SU-DHL-6 (cell line): ENCODE results near the gene FCHSD2.

Experiments used
- H2AFZ ChIP-seq: fragments of 200-600 bp; sonication (generic); 2 replicates; pipeline ENCODE4 v1.6.1; 2014; ENCODE audit warnings: low read depth, mild to moderate bottlenecking, moderate library complexity, mixed read lengths, antibody characterized with exemption, low read length; ENCODE audit not compliant: severe bottlenecking
- H3F3A ChIP-seq: fragments of 200-600 bp; shearing (Covaris generic); 2 replicates; pipeline ENCODE4 v1.6.0; 2016; ENCODE audit warnings: antibody characterized with exemption, mild to moderate bottlenecking; ENCODE audit not compliant: insufficient read depth
- H3K27ac ChIP-seq: fragments of 200-600 bp; sonication (generic); 2 replicates; pipeline ENCODE4 v1.5.1; 2016; ENCODE audit warnings: low read depth, mild to moderate bottlenecking, low read length, moderate library complexity, mixed read lengths
- H3K27me3 ChIP-seq: fragments of 200-600 bp; sonication (generic), shearing (Covaris generic); 2 replicates; pipeline ENCODE4 v1.6.0; 2014; ENCODE audit warnings: mild to moderate bottlenecking, low read length
- H3K36me3 ChIP-seq: fragments of 200-600 bp; sonication (generic); 2 replicates; pipeline ENCODE4 v1.6.1; 2014; ENCODE audit warnings: mild to moderate bottlenecking, low read length, mixed read lengths
- H3K4me2 ChIP-seq: fragments of 300-600, 200-600 bp; shearing (Covaris generic), sonication (generic); 2 replicates; pipeline ENCODE4 v1.6.0; 2014; ENCODE audit warnings: low read length, low read depth, mild to moderate bottlenecking; ENCODE audit not compliant: poor library complexity, severe bottlenecking
- H3K4me3 ChIP-seq: fragments of 200-600 bp; sonication (generic); 2 replicates; pipeline ENCODE4 v1.5.1; 2014; ENCODE audit warnings: antibody characterized with exemption, low read length, mild to moderate bottlenecking, mixed read lengths; ENCODE audit not compliant: insufficient read depth, poor library complexity, severe bottlenecking
- H3K79me2 ChIP-seq: fragments of 200-600 bp; sonication (generic); 2 replicates; pipeline ENCODE4 v1.6.1; 2014; ENCODE audit warnings: mild to moderate bottlenecking, low read length, moderate library complexity; ENCODE audit not compliant: insufficient read depth
- H3K9ac ChIP-seq: fragments of 200-600 bp; sonication (generic); 2 replicates; pipeline ENCODE4 v1.7.0; 2014; ENCODE audit warnings: mild to moderate bottlenecking, low read length
- H3K9me2 ChIP-seq: fragments of 200-600 bp; sonication (generic); replicated peaks from 2 replicates; pipeline ENCODE4 v1.6.1; 2014; ENCODE audit warnings: low read length; ENCODE audit not compliant: insufficient read depth
- H3K9me3 ChIP-seq: fragments of 200-600 bp; sonication (generic); 2 replicates; pipeline ENCODE4 v1.6.1; 2014; ENCODE audit warnings: low read length, mixed read lengths; ENCODE audit not compliant: insufficient read depth
- H4K20me1 ChIP-seq: fragments of 200-600 bp; sonication (generic); 2 replicates; pipeline ENCODE4 v1.6.1; 2014; ENCODE audit warnings: low read depth, mild to moderate bottlenecking, antibody characterized with exemption, low read length, moderate library complexity, mixed read lengths
- CTCF ChIP-seq: fragments of 200-600 bp; sonication (generic); IDR thresholded peaks from one replicate; pipeline ENCODE4 v1.5.1; 2017; ENCODE audit warnings: antibody characterized with exemption, mild to moderate bottlenecking, low read length, moderate library complexity; ENCODE audit not compliant: insufficient read depth, poor library complexity, severe bottlenecking
- EZH2phosphoT487 ChIP-seq: fragments of 200-600 bp; sonication (generic), shearing (Covaris generic); conservative IDR thresholded peaks from 2 replicates; pipeline ENCODE4 v1.6.1; 2018; ENCODE audit warnings: mild to moderate bottlenecking, antibody characterized with exemption, low read length, moderate library complexity, mixed read lengths

FCHSD2 gene

DNA sequence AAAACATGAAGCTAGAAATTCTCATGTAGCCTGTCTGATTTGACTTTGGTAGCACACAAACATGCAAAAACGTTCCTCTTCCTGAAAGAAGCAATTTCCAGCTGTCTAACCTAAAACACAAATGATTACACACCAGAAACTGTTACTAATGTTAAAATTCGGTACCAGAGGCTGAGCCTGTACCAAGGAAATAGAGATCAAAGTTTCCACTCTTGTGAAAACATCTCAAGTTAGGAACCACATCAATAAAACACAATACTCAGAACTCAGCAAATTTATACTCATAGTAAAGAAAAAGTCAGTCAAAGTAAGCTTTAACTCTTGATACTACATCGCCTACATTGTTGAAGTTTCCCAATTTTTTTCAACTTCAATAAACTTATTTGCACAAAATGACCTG, 107.8 kb downstream of the FCHSD2 start:
- H3K4me2 ChIP-seq = no peak overlapping the region
- peaks cover 69% of the 10 kb centered on the region for H3K36me3 ChIP-seq
- peaks cover 7% of the 10 kb centered on the region; the same call in 1 of the 2 replicates for H3K9me3 ChIP-seq
- H3F3A ChIP-seq = peaks cover 14% of the 10 kb centered on the region; the same call in 1 of the 2 replicates
- no peaks in the 10 kb centered on the region for H3K27me3 ChIP-seq
- peaks cover 81% of the 10 kb centered on the region for H3K79me2 ChIP-seq
- H3K9ac ChIP-seq = no peak overlapping the region
- no peak overlapping the region for H2AFZ ChIP-seq
- no peaks in the 10 kb centered on the region; the same call in 1 of the 2 replicates for H4K20me1 ChIP-seq
- H3K27ac ChIP-seq = 0 out of 2 replicates have a peak overlapping the region, but pooled peaks have one; percentile 0
- no peak overlapping the region for H3K4me3 ChIP-seq
- no peak for TF ChIP-seq CTCF
- TF ChIP-seq EZH2phosphoT487 = no peak
- no peaks in the 10 kb centered on the region for H3K9me2 ChIP-seq

- peaks cover 27% of the 10 kb centered on the region; the same call in 1 of the 2 replicates for H3K9me3 ChIP-seq
- TF ChIP-seq CTCF = no peak
- no peak for TF ChIP-seq EZH2phosphoT487
- H3K4me2 ChIP-seq = no peak overlapping the region
- no peaks in the 10 kb centered on the region for H4K20me1 ChIP-seq
- H3K36me3 ChIP-seq = peaks cover 65% of the 10 kb centered on the region
- no peak overlapping the region for H3K9ac ChIP-seq
- H3K27ac ChIP-seq = no peak overlapping the region
- no peaks in the 10 kb centered on the region for H3K9me2 ChIP-seq
- H3F3A ChIP-seq = 0 out of 2 replicates have a peak, but pooled peaks cover 7% of the 10 kb centered on the region
- H3K4me3 ChIP-seq = no peak overlapping the region
- no peaks in the 10 kb centered on the region for H3K27me3 ChIP-seq
- peaks cover 95% of the 10 kb centered on the region for H3K79me2 ChIP-seq
- no peak overlapping the region for H2AFZ ChIP-seq
Observed at GRCh38 chr11:73030130-73030529, 112.0 kb downstream of the FCHSD2 start.

GRCh38 chr11:73029403-73029802, 112.7 kb downstream of the FCHSD2 start:
- peaks cover 95% of the 10 kb centered on the region for H3K79me2 ChIP-seq
- no peaks in the 10 kb centered on the region for H3K27me3 ChIP-seq
- H3K27ac ChIP-seq = no peak overlapping the region
- H2AFZ ChIP-seq = no peak overlapping the region
- H3K9me2 ChIP-seq = no peaks in the 10 kb centered on the region
- no peaks in the 10 kb centered on the region for H4K20me1 ChIP-seq
- H3K9ac ChIP-seq = no peak overlapping the region
- 0 out of 2 replicates have a peak, but pooled peaks cover 7% of the 10 kb centered on the region for H3F3A ChIP-seq
- no peak for TF ChIP-seq EZH2phosphoT487
- no peak for TF ChIP-seq CTCF
- H3K4me3 ChIP-seq = no peak overlapping the region
- H3K4me2 ChIP-seq = no peak overlapping the region
- peaks cover 27% of the 10 kb centered on the region; the same call in 1 of the 2 replicates for H3K9me3 ChIP-seq
- peaks cover 66% of the 10 kb centered on the region for H3K36me3 ChIP-seq
